Hepatocyte (in vitro differentiated cells): ENCODE measurements around the gene C1orf21.

Source experiments
- EZH2 ChIP-seq: fragments of 200-600 bp; sonication (generic); IDR thresholded peaks from 2 replicates; pipeline ENCODE4 v1.6.1; 2016; ENCODE audit warnings: antibody characterized with exemption, mild to moderate bottlenecking, borderline replicate concordance
- EZH2phosphoT487 ChIP-seq: fragments of 200-600 bp; sonication (generic); IDR thresholded peaks from one replicate; pipeline ENCODE4 v1.6.1; 2018; ENCODE audit warnings: antibody characterized with exemption, mild to moderate bottlenecking, low read depth, moderate library complexity; ENCODE audit not compliant: unreplicated experiment, severe bottlenecking
- TF ChIP-seq, protein P1 (sequence below): fragments of 200-600 bp; sonication (generic); IDR thresholded peaks from 2 replicates; pipeline ENCODE4 v1.5.1; 2016; ENCODE audit warnings: antibody characterized with exemption, mild to moderate bottlenecking; ENCODE audit not compliant: poor library complexity

DNA sequence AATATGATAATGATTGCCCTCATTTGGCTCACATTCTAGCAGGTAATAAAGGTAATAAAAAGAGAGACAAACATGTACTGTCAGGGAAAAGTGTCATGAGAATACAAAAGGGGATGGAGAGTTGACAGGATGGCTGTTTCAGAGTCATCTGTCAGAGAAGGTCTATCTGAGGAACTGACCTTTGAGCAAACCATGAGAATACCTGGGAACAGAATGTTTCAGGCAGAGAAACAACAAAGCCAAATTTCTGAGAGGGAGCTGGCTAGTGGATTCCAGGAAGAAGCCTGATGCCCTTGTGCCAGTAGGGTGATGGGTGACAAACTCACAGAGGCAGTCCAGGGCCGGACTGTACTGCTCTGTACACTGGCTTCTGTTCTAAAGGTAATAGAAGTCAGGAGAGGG, 107.2 kb downstream of the C1orf21 start:
- TF ChIP-seq, protein P1, sequence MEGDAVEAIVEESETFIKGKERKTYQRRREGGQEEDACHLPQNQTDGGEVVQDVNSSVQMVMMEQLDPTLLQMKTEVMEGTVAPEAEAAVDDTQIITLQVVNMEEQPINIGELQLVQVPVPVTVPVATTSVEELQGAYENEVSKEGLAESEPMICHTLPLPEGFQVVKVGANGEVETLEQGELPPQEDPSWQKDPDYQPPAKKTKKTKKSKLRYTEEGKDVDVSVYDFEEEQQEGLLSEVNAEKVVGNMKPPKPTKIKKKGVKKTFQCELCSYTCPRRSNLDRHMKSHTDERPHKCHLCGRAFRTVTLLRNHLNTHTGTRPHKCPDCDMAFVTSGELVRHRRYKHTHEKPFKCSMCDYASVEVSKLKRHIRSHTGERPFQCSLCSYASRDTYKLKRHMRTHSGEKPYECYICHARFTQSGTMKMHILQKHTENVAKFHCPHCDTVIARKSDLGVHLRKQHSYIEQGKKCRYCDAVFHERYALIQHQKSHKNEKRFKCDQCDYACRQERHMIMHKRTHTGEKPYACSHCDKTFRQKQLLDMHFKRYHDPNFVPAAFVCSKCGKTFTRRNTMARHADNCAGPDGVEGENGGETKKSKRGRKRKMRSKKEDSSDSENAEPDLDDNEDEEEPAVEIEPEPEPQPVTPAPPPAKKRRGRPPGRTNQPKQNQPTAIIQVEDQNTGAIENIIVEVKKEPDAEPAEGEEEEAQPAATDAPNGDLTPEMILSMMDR, result no peak
- no peak for TF ChIP-seq EZH2phosphoT487
- TF ChIP-seq EZH2, result no peak
